GM19193 (cell line): ENCODE data around the gene MAP1LC3B2.

Experiments
- POLR2A ChIP-seq: IDR thresholded peaks from 4 replicates; pipeline ENCODE4 v1.6.1; 2011; ENCODE audit not compliant: insufficient read depth, insufficient read length; ENCODE audit errors: extremely low read depth

The MAP1LC3B2 gene

GRCh38 chr12:116626153-116626552 is 67.0 kb downstream of the MAP1LC3B2 start:
- TF ChIP-seq POLR2A, result no peak
